Astrocyte of the cerebellum (primary cell): ENCODE data around the gene EIF1AD.
"Not testable (repeated sequence)": the region's sequence is repeated elsewhere in the genome, so short reads cannot be mapped to it uniquely, and the experiment has no call there.

ENCODE experiments used
- DNase-seq: peaks from one replicate; pipeline ENCODE4 v3.0.0-alpha.2; 2011; ENCODE audit warnings: low read depth
- H3K4me3 ChIP-seq: 2 replicates; pipeline ENCODE4 v1.5.1; 2011; ENCODE audit warnings: mild to moderate bottlenecking, low read depth, low read length, moderate library complexity
- in situ Hi-C: cut with HindIII; loops from 2 replicates; pipeline ENCODE4 v1.10.0; 2017; ENCODE audit warnings: low sequenced_read_pairs
- TF ChIP-seq, protein P1 (sequence below): IDR thresholded peaks from 2 replicates; pipeline ENCODE4 v1.5.1; 2012; ENCODE audit warnings: low read length, low read depth, moderate library complexity, mild to moderate bottlenecking; ENCODE audit errors: missing control alignments

Gene EIF1AD

GRCh38 chr11:66014804-66015453 is 13.0 kb upstream of the EIF1AD start:
- TF ChIP-seq, protein P1, sequence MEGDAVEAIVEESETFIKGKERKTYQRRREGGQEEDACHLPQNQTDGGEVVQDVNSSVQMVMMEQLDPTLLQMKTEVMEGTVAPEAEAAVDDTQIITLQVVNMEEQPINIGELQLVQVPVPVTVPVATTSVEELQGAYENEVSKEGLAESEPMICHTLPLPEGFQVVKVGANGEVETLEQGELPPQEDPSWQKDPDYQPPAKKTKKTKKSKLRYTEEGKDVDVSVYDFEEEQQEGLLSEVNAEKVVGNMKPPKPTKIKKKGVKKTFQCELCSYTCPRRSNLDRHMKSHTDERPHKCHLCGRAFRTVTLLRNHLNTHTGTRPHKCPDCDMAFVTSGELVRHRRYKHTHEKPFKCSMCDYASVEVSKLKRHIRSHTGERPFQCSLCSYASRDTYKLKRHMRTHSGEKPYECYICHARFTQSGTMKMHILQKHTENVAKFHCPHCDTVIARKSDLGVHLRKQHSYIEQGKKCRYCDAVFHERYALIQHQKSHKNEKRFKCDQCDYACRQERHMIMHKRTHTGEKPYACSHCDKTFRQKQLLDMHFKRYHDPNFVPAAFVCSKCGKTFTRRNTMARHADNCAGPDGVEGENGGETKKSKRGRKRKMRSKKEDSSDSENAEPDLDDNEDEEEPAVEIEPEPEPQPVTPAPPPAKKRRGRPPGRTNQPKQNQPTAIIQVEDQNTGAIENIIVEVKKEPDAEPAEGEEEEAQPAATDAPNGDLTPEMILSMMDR, result no peak
- in situ Hi-C loops, result no loop called here
- no peak for DNase-seq
- no peak overlapping the region for H3K4me3 ChIP-seq

GRCh38 chr11:66013762-66014100 is 11.8 kb upstream of the EIF1AD start:
- TF ChIP-seq, protein P1, result no peak
- H3K4me3 ChIP-seq, result no peak overlapping the region
- no peak for DNase-seq
- in situ Hi-C loops, result no loop called here

GRCh38 chr11:66012946-66013761 is 11.2 kb upstream of the EIF1AD start:
- in situ Hi-C loops, result no loop called here
- DNase-seq, result no peak
- no peak overlapping the region for H3K4me3 ChIP-seq

GRCh38 chr11:66012371-66012945 is 10.5 kb upstream of the EIF1AD start:
- in situ Hi-C loops, result no loop called here
- no peak for DNase-seq
- TF ChIP-seq, protein P1, result no peak
- no peak overlapping the region for H3K4me3 ChIP-seq

More at GRCh38 chr11:66012946-66013761, 11.2 kb upstream of the EIF1AD start:
- TF ChIP-seq, protein P1, result no peak

- TF ChIP-seq, protein P1, result no peak
- no peak within 1 kb of the TSS for H3K4me3 ChIP-seq
- in situ Hi-C loops, result no loop called here
- no peak for DNase-seq
These were observed 9.9 kb upstream of the EIF1AD start, which contains the start of gene CST6 for GRCh38 chr11:66011785-66012303. CST6 (plus strand) TSS chr11:66012008; CDS start chr11:66012045, 37 bp downstream.

GRCh38 chr11:66011239-66011784 is 9.4 kb upstream of the EIF1AD start:
- TF ChIP-seq, protein P1, result no peak
- DNase-seq, result no peak
- in situ Hi-C loops, result no loop called here
- H3K4me3 ChIP-seq, result no peak overlapping the region

GRCh38 chr11:66010036-66010435 is 8.1 kb upstream of the EIF1AD start:
- in situ Hi-C loops, DNase-seq, H3K4me3 ChIP-seq: not testable (repeated sequence)
